H9 (cell line): ENCODE results near the gene FADS1. TPM values are rescaled to one million over a fixed set of nuclear protein-coding genes. Genes with fewer than 3 reads are reported as not detected.

ENCODE experiments used
- DNase-seq: peaks from one replicate; pipeline ENCODE4 v3.0.0-alpha.2; 2017
- H2AFZ ChIP-seq: one replicate; pipeline ENCODE4 v1.6.1; 2013; ENCODE audit warnings: mild to moderate bottlenecking, low read length, control low read depth, moderate library complexity
- H2AK5ac ChIP-seq: 2 replicates; pipeline ENCODE4 v1.6.1; 2013; ENCODE audit warnings: low read length, control low read depth, mixed read lengths; ENCODE audit not compliant: insufficient read length
- H2BK120ac ChIP-seq: one replicate; pipeline ENCODE4 v1.6.1; 2013; ENCODE audit warnings: low read depth, mild to moderate bottlenecking, low read length, control low read depth, inconsistent platforms; ENCODE audit not compliant: poor library complexity, severe bottlenecking
- H2BK12ac ChIP-seq: 2 replicates; pipeline ENCODE4 v1.6.1; 2013; ENCODE audit warnings: low read length, control low read depth, mixed read lengths, low read depth; ENCODE audit not compliant: insufficient read length
- H2BK15ac ChIP-seq: 2 replicates; pipeline ENCODE4 v1.6.1; 2013; ENCODE audit warnings: low read depth, low read length, control low read depth
- H2BK20ac ChIP-seq: one replicate; pipeline ENCODE4 v1.6.1; 2013; ENCODE audit warnings: low read depth, mild to moderate bottlenecking, low read length, control low read depth, inconsistent platforms; ENCODE audit not compliant: poor library complexity, severe bottlenecking
- H2BK5ac ChIP-seq: 2 replicates; pipeline ENCODE4 v1.6.1; 2013; ENCODE audit warnings: low read length, control low read depth, mixed read lengths; ENCODE audit not compliant: insufficient read length
- H3K14ac ChIP-seq: 2 replicates; pipeline ENCODE4 v1.6.1; 2013; ENCODE audit warnings: low read length, control low read depth; ENCODE audit not compliant: insufficient read depth
- H3K18ac ChIP-seq: 2 replicates; pipeline ENCODE4 v1.6.1; 2013; ENCODE audit warnings: low read depth, mild to moderate bottlenecking, mixed read lengths, low read length, control low read depth; ENCODE audit not compliant: insufficient read length
- H3K23ac ChIP-seq: 2 replicates; pipeline ENCODE4 v1.6.1; 2013; ENCODE audit warnings: low read length, control low read depth, mixed read lengths, low read depth; ENCODE audit not compliant: insufficient read length
- H3K23me2 ChIP-seq: 2 replicates; pipeline ENCODE4 v1.6.1; 2013; ENCODE audit warnings: low read depth, mild to moderate bottlenecking, mixed read lengths, low read length, control low read depth; ENCODE audit not compliant: insufficient read length, poor library complexity, severe bottlenecking
- H3K27ac ChIP-seq: 2 replicates; pipeline ENCODE4 v1.5.1; 2013; ENCODE audit warnings: low read length, control low read depth, mixed read lengths, low read depth; ENCODE audit not compliant: insufficient read length
- H3K27me3 ChIP-seq: 2 replicates; pipeline ENCODE4 v1.6.1; 2013; ENCODE audit warnings: low read length, control low read depth, inconsistent platforms; ENCODE audit not compliant: insufficient read depth
- H3K4ac ChIP-seq: 2 replicates; pipeline ENCODE4 v1.6.1; 2013; ENCODE audit warnings: low read depth, mild to moderate bottlenecking, control low read depth, inconsistent platforms, low read length, moderate library complexity
- H3K4me1 ChIP-seq: 2 replicates; pipeline ENCODE4 v1.6.1; 2013; ENCODE audit warnings: low read length, control low read depth, inconsistent platforms; ENCODE audit not compliant: insufficient read depth
- H3K4me2 ChIP-seq: 2 replicates; pipeline ENCODE4 v1.6.1; 2013; ENCODE audit warnings: low read length, control low read depth, mixed read lengths; ENCODE audit not compliant: insufficient read length, insufficient read depth
- H3K56ac ChIP-seq: 2 replicates; pipeline ENCODE4 v1.6.1; 2013; ENCODE audit warnings: low read depth, mild to moderate bottlenecking, mixed read lengths, low read length, control low read depth; ENCODE audit not compliant: insufficient read length
- H3K79me1 ChIP-seq: 2 replicates; pipeline ENCODE4 v1.6.1; 2013; ENCODE audit warnings: low read depth, mild to moderate bottlenecking, moderate library complexity, low read length, control low read depth, inconsistent platforms; ENCODE audit not compliant: insufficient read depth, poor library complexity, severe bottlenecking
- H3K79me2 ChIP-seq: 2 replicates; pipeline ENCODE4 v1.6.1; 2013; ENCODE audit warnings: low read length, control low read depth, inconsistent platforms; ENCODE audit not compliant: insufficient read depth
- H3K9ac ChIP-seq: 2 replicates; pipeline ENCODE4 v1.6.1; 2013; ENCODE audit warnings: low read length, control low read depth, mixed read lengths; ENCODE audit not compliant: insufficient read length; ENCODE audit errors: extremely low read depth
- H3K9me3 ChIP-seq: one replicate; pipeline ENCODE4 v1.6.1; 2013; ENCODE audit warnings: low read depth, low read length, inconsistent platforms; ENCODE audit not compliant: control insufficient read depth
- H3T11ph ChIP-seq: one replicate; pipeline ENCODE4 v1.6.1; 2013; ENCODE audit warnings: mild to moderate bottlenecking, low read length, control low read depth, inconsistent platforms
- H4K20me1 ChIP-seq: one replicate; pipeline ENCODE4 v1.6.1; 2013; ENCODE audit not compliant: control insufficient read depth, insufficient read length, insufficient read depth
- H4K5ac ChIP-seq: 2 replicates; pipeline ENCODE4 v1.6.1; 2013; ENCODE audit warnings: low read depth, mild to moderate bottlenecking, mixed read lengths, low read length, control low read depth; ENCODE audit not compliant: insufficient read length
- H4K8ac ChIP-seq: replicated peaks from 2 replicates; pipeline ENCODE4 v1.6.1; 2013; ENCODE audit warnings: low read length, control low read depth, mixed read lengths, low read depth; ENCODE audit not compliant: insufficient read length
- H4K91ac ChIP-seq: 2 replicates; pipeline ENCODE4 v1.6.1; 2013; ENCODE audit warnings: low read depth, mild to moderate bottlenecking, moderate library complexity, mixed read lengths, low read length, control low read depth; ENCODE audit not compliant: insufficient read length
- H3K27ac Mint-ChIP-seq, 3 experiments: 2 replicates in 2 of 3; 3 replicates in 1 of 3; pipeline ENCODE4 v1.8.0; 2020 to 2021; ENCODE audit warnings: mixed read lengths in 3 of 3, mild to moderate bottlenecking in 1 of 3, moderate library complexity in 1 of 3
- H3K27me3 Mint-ChIP-seq: 2 replicates; pipeline ENCODE4 v1.8.0; 2021; ENCODE audit warnings: low read depth, mild to moderate bottlenecking, moderate library complexity, mixed read lengths
- H3K36me3 Mint-ChIP-seq, 3 experiments: 2 replicates in 2 of 3; 3 replicates in 1 of 3; pipeline ENCODE4 v1.8.0; 2020 to 2021; ENCODE audit warnings: low read depth in 3 of 3, mixed read lengths in 3 of 3; ENCODE audit not compliant: insufficient read depth in 1 of 3
- H3K4me1 Mint-ChIP-seq, 2 experiments: 2 replicates each; pipeline ENCODE4 v1.8.0; 2020; ENCODE audit warnings: mixed read lengths in 2 of 2
- H3K4me3 Mint-ChIP-seq, 2 experiments: 2 replicates in 1 of 2; 3 replicates in 1 of 2; pipeline ENCODE4 v1.8.0; 2020 to 2021; ENCODE audit warnings: mild to moderate bottlenecking in 2 of 2, mixed read lengths in 2 of 2, moderate library complexity in 1 of 2
- H3K9me3 Mint-ChIP-seq, 2 experiments: 2 replicates in 1 of 2; 3 replicates in 1 of 2; pipeline ENCODE4 v1.8.0; 2020; ENCODE audit warnings: mild to moderate bottlenecking in 2 of 2, mixed read lengths in 2 of 2, moderate library complexity in 1 of 2
- WGBS: extraction: QIAGEN DNeasy Blood & Tissue Kit; methylation state at CpG from one replicate; pipeline ENCODE4 v1.1.7; 2013; ENCODE audit warnings: missing lambda C conversion rate, low lambda C conversion rate, mixed read lengths; ENCODE audit not compliant: insufficient read length; ENCODE audit errors: extremely low coverage; 5-methylcytosine and 5-hydroxymethylcytosine counted together
- total RNA-seq: library from RNA; stranded (reverse); gene quantifications from 2 replicates; pipeline ENCODE4 v1.2.1, GENCODE V29; 2021
- TF ChIP-seq, protein P1 (sequence below): fragments of 200-600 bp; sonication (generic); conservative IDR thresholded peaks from 3 replicates; pipeline ENCODE4 v1.8.0; 2021; ENCODE audit warnings: antibody characterized with exemption, mild to moderate bottlenecking

FADS1 gene
- total RNA-seq, 1 experiment from 2014 or later, result 125 TPM

- H4K91ac ChIP-seq, result no peak overlapping the region
- H3K23me2 ChIP-seq, result peaks cover 5% of the 10 kb centered on the region
- H3K23ac ChIP-seq, result no peak overlapping the region
- no peak overlapping the region for H3K4me2 ChIP-seq
- H3K27me3 ChIP-seq, result peaks cover 8% of the 10 kb centered on the region; the same call in 1 of the 2 replicates
- no peak for DNase-seq
- no CpG with 5 or more reads among the region's 31 CpGs for WGBS
- no peak overlapping the region for H2BK12ac ChIP-seq
- no peaks in the 10 kb centered on the region for H3K36me3 Mint-ChIP-seq
- H3K27ac Mint-ChIP-seq, result no peak overlapping the region; a peak in 1 of 7 replicates
- H2BK5ac ChIP-seq, result no peak overlapping the region
- H3T11ph ChIP-seq, result no peak overlapping the region
- no peak overlapping the region for H2BK120ac ChIP-seq
- H3K4me1 ChIP-seq, result peaks cover 4% of the 10 kb centered on the region; the same call in 1 of the 2 replicates
- no peak overlapping the region for H4K5ac ChIP-seq
- no peak overlapping the region for H3K4me3 Mint-ChIP-seq
- H3K27ac ChIP-seq, result no peak overlapping the region
- H3K9me3 Mint-ChIP-seq, result peaks cover 0 to 3% of the 10 kb centered on the region in 2 experiments; a peak in 1 of 5 replicates
- H2AK5ac ChIP-seq, result no peak overlapping the region
- no peak overlapping the region for H3K18ac ChIP-seq
- H2BK15ac ChIP-seq, result no peak overlapping the region
- no peak overlapping the region for H3K56ac ChIP-seq
- no peak overlapping the region for H3K9ac ChIP-seq
- H2AFZ ChIP-seq, result no peak overlapping the region
- H4K20me1 ChIP-seq, result no peaks in the 10 kb centered on the region
- TF ChIP-seq, protein P1, sequence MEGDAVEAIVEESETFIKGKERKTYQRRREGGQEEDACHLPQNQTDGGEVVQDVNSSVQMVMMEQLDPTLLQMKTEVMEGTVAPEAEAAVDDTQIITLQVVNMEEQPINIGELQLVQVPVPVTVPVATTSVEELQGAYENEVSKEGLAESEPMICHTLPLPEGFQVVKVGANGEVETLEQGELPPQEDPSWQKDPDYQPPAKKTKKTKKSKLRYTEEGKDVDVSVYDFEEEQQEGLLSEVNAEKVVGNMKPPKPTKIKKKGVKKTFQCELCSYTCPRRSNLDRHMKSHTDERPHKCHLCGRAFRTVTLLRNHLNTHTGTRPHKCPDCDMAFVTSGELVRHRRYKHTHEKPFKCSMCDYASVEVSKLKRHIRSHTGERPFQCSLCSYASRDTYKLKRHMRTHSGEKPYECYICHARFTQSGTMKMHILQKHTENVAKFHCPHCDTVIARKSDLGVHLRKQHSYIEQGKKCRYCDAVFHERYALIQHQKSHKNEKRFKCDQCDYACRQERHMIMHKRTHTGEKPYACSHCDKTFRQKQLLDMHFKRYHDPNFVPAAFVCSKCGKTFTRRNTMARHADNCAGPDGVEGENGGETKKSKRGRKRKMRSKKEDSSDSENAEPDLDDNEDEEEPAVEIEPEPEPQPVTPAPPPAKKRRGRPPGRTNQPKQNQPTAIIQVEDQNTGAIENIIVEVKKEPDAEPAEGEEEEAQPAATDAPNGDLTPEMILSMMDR, result no peak
- no peaks in the 10 kb centered on the region for H3K79me1 ChIP-seq
- peaks cover 46 to 59% of the 10 kb centered on the region in 2 experiments for H3K4me1 Mint-ChIP-seq
- peaks cover 35% of the 10 kb centered on the region for H3K27me3 Mint-ChIP-seq
- no peak overlapping the region for H3K4ac ChIP-seq
- H3K9me3 ChIP-seq, result no peaks in the 10 kb centered on the region
- H3K79me2 ChIP-seq, result no peaks in the 10 kb centered on the region
- H3K14ac ChIP-seq, result no peak overlapping the region
- no peak overlapping the region for H2BK20ac ChIP-seq
- no peak overlapping the region for H4K8ac ChIP-seq
Observed at GRCh38 chr11:61754534-61755482, 62.0 kb downstream of the FADS1 start.
